HEK293T (cell line): ENCODE measurements around the gene GRAP.

Experiments used
- CTCF ChIA-PET: fragments of 350-600 bp; formaldehyde crosslinking; extraction: SDS; loops from one replicate; lab custom pipeline; 2021; ENCODE audit warnings: antibody characterized with exemption, inconsistent platforms; lab: Yijun Ruan, JAX
- POLR2A ChIA-PET: fragments of 350-600 bp; formaldehyde crosslinking; extraction: SDS; loops from one replicate; lab custom pipeline; 2020; ENCODE audit warnings: antibody characterized with exemption, inconsistent platforms; lab: Yijun Ruan, JAX
- DNase-seq: peaks from one replicate; pipeline ENCODE4 v3.0.0; 2012; ENCODE audit warnings: mixed read lengths; ENCODE audit errors: extremely low spot score
- ARNT ChIP-seq: fragments of 450-650 bp; IDR thresholded peaks from 2 replicates; pipeline ENCODE4 v1.6.1; 2017; ENCODE audit warnings: mild to moderate bottlenecking
- BHLHE40 ChIP-seq: fragments of 450-650 bp; IDR thresholded peaks from 2 replicates; pipeline ENCODE4 v1.6.1; 2016; ENCODE audit warnings: mild to moderate bottlenecking, moderate library complexity, borderline replicate concordance
- CTBP1 ChIP-seq: fragments of 450-650 bp; IDR thresholded peaks from 2 replicates; pipeline ENCODE4 v1.6.1; 2016; ENCODE audit warnings: borderline replicate concordance
- ELF4 ChIP-seq: fragments of 450-650 bp; IDR thresholded peaks from 2 replicates; pipeline ENCODE4 v1.6.1; 2017; ENCODE audit warnings: antibody characterized with exemption
- FOXA1 ChIP-seq: fragments of 450-650 bp; IDR thresholded peaks from 2 replicates; pipeline ENCODE4 v1.6.1; 2016; ENCODE audit warnings: mild to moderate bottlenecking
- FOXK2 ChIP-seq: fragments of 450-650 bp; IDR thresholded peaks from 2 replicates; pipeline ENCODE4 v1.6.1; 2016; ENCODE audit warnings: mild to moderate bottlenecking
- FOXM1 ChIP-seq: fragments of 450-650 bp; IDR thresholded peaks from 2 replicates; pipeline ENCODE4 v1.6.1; 2017; ENCODE audit warnings: mild to moderate bottlenecking, borderline replicate concordance
- HDGF ChIP-seq: fragments of 450-650 bp; IDR thresholded peaks from 2 replicates; pipeline ENCODE4 v1.6.1; 2017; ENCODE audit warnings: antibody characterized with exemption, borderline replicate concordance
- L3MBTL2 ChIP-seq: fragments of 450-650 bp; conservative IDR thresholded peaks from 2 replicates; pipeline ENCODE4 v1.6.1; 2016; ENCODE audit warnings: mild to moderate bottlenecking
- LEF1 ChIP-seq: fragments of 450-650 bp; IDR thresholded peaks from 2 replicates; pipeline ENCODE4 v1.6.1; 2017; ENCODE audit warnings: mild to moderate bottlenecking, borderline replicate concordance
- NFRKB ChIP-seq: fragments of 450-650 bp; IDR thresholded peaks from 2 replicates; pipeline ENCODE4 v1.6.1; 2016; ENCODE audit warnings: mild to moderate bottlenecking, moderate library complexity
- SP1 ChIP-seq: fragments of 450-650 bp; IDR thresholded peaks from 2 replicates; pipeline ENCODE4 v1.6.1; 2017
- SUZ12 ChIP-seq: fragments of 450-650 bp; IDR thresholded peaks from 2 replicates; pipeline ENCODE4 v1.6.1; 2016; ENCODE audit warnings: mild to moderate bottlenecking
- TARDBP ChIP-seq: fragments of 450-650 bp; IDR thresholded peaks from 2 replicates; pipeline ENCODE4 v1.6.1; 2016
- ZNF384 ChIP-seq: fragments of 450-650 bp; IDR thresholded peaks from 2 replicates; pipeline ENCODE4 v1.6.1; 2016
- TF ChIP-seq, protein P1 (sequence below): fragments of 450-650 bp; IDR thresholded peaks from 2 replicates; pipeline ENCODE4 v1.6.1; 2016

GRAP gene

GRCh38 chr17:19002805-19003542, 43.8 kb downstream of the GRAP start:
- DNase-seq = no peak
- ChIA-PET CTCF (interaction anchor here (2.1 kb wide), 1 partner anchor 42 kb away, joined by 5 read pairs; no protein-coding TSS in a partner anchor), POLR2A (interaction anchor here (0.8 to 1.1 kb wide), 4 partner anchors 18 to 33 kb away, joined by 3 to 5 read pairs (median 3); no protein-coding TSS in a partner anchor)
- TF ChIP-seq SUZ12 = no peak
- no peak for TF ChIP-seq FOXK2
- TF ChIP-seq SP1 = no peak
- TF ChIP-seq FOXA1 = no peak
- no peak for TF ChIP-seq NFRKB
- TF ChIP-seq CTBP1 = no peak
- no peak for TF ChIP-seq ELF4
- TF ChIP-seq HDGF = no peak

DNA sequence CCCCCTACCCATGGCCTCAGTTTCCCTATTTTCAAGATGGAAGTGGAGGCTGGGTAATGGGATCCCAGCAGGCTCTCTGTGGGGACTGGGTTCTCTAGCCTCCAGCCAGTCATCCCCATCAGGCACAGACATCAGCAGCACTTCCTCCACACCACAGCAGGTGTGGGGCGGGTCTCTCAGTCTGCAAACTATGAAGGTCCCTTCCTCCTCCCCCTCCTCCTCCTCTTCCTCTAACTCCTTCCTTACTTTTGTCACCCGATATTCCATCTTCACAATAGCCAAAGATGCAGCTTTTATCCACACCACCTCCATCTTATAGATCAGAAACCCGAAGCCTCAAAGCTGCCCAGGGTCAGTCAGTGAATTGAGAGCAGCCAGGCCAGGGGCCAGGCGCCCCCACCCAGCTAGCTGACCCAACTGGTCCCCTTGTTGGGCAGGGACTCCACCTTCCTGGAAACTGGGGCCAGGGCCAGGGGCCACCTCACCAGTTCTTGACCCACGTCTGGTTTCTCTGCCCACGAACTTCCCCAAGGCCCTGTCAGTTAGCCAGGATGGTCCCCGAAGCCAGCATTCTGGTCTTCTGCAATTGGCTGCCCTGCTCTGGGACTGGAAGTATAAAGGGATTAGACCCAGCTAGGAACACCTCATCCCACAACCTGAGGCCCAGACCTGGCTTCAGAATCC, 44.7 kb downstream of the GRAP start:
- TF ChIP-seq, protein P1, sequence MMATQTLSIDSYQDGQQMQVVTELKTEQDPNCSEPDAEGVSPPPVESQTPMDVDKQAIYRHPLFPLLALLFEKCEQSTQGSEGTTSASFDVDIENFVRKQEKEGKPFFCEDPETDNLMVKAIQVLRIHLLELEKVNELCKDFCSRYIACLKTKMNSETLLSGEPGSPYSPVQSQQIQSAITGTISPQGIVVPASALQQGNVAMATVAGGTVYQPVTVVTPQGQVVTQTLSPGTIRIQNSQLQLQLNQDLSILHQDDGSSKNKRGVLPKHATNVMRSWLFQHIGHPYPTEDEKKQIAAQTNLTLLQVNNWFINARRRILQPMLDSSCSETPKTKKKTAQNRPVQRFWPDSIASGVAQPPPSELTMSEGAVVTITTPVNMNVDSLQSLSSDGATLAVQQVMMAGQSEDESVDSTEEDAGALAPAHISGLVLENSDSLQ = no peak
- no peak for TF ChIP-seq ARNT
- no peak for TF ChIP-seq TARDBP
- no peak for TF ChIP-seq LEF1
- TF ChIP-seq FOXK2 = no peak
- no peak for TF ChIP-seq FOXM1
- no peak for TF ChIP-seq SP1
- no peak for TF ChIP-seq FOXA1
- no peak for TF ChIP-seq ZNF384
- no peak for TF ChIP-seq CTBP1
- TF ChIP-seq ELF4 = no peak
- TF ChIP-seq L3MBTL2 = no peak
- no peak for TF ChIP-seq BHLHE40
- no peak for TF ChIP-seq SUZ12
- ChIA-PET CTCF (interaction anchor here (2.1 kb wide), 1 partner anchor 41 kb away, joined by 5 read pairs; no protein-coding TSS in a partner anchor), POLR2A (interaction anchor here (1.0 to 1.4 kb wide), 3 partner anchors 10 to 26 kb away, joined by 3 to 4 read pairs (median 3); no protein-coding TSS in a partner anchor)
- no peak for DNase-seq

- CTCF ChIA-PET = no interaction called here
- POLR2A ChIA-PET = interaction anchor here (1.4 kb wide), 1 partner anchor 9 kb away, joined by 4 read pairs; no protein-coding TSS in a partner anchor
- DNase-seq = no peak
- TF ChIP-seq ELF4 = no peak
- TF ChIP-seq SUZ12 = no peak
- TF ChIP-seq FOXA1 = no peak
- TF ChIP-seq FOXK2 = no peak
- TF ChIP-seq LEF1 = no peak
- TF ChIP-seq HDGF = no peak
- no peak for TF ChIP-seq L3MBTL2
- TF ChIP-seq BHLHE40 = no peak
- TF ChIP-seq ZNF384 = no peak
- no peak for TF ChIP-seq SP1
- no peak for TF ChIP-seq ARNT
- TF ChIP-seq CTBP1 = no peak
- TF ChIP-seq FOXM1 = no peak
- TF ChIP-seq TARDBP = no peak
Measured at GRCh38 chr17:19000531-19001325, 46.0 kb downstream of the GRAP start.

DNA sequence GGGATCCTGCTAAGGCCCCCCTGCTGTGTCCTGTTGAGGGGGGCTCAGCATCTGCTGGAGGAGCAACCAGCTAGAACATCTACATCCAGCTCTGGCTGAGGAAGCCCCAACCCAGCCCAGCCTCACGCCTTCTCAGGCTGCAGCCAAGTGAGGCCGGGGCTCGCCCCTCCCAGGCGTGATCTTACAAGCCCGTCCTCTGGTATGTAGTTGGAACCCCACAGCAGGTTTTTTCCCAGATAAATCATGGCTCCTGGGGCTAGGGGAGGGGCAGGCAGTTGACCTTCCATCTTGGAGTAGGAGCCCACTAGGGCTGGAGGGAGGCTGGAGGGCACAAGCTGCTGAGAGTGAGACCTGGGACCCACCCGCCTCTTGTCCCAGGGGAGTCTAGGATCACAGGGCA, 46.8 kb downstream of the GRAP start:
- POLR2A ChIA-PET = no interaction called here
- CTCF ChIA-PET = no interaction called here
- DNase-seq = no peak
- TF ChIP-seq ZNF384 (no peak), FOXM1 (no peak), TARDBP (no peak), SP1 (no peak), HDGF (no peak), BHLHE40 (no peak), FOXA1 (no peak), L3MBTL2 (no peak), LEF1 (no peak), FOXK2 (no peak), CTBP1 (no peak), ARNT (no peak), NFRKB (no peak), ELF4 (no peak), SUZ12 (no peak)
- TF ChIP-seq, protein P1 = no peak

- ChIA-PET CTCF (no interaction called here), POLR2A (no interaction called here)
- no peak for DNase-seq
- TF ChIP-seq, protein P1 = no peak
- TF ChIP-seq TARDBP (no peak), ELF4 (no peak), SP1 (no peak), FOXA1 (no peak), FOXK2 (no peak), ARNT (no peak)
Measured at GRCh38 chr17:18999394-18999793, 47.4 kb downstream of the GRAP start.
